ENCODE measurements around the gene KSR1.

- TF ChIP-seq CTCF (IDR thresholded peaks at IDR 0.05 in 2 of 3, conservative IDR thresholded peaks at IDR 0.05 in 1 of 3; ENCODE audit: control insufficient read depth in 2 of 3, extremely low read depth in 1 of 3, insufficient read depth in 1 of 3, low read depth in 3 of 3, low read length in 3 of 3), result no peak
- no peak for TF ChIP-seq NFIC (IDR thresholded peaks at IDR 0.05; ENCODE audit: low read depth, low read length)
- no peak for TF ChIP-seq POLR2A (IDR thresholded peaks at IDR 0.05; ENCODE audit: low read depth, low read length)
- no peak for TF ChIP-seq EZH2 (IDR thresholded peaks at IDR 0.05; ENCODE audit: borderline replicate concordance, control insufficient read depth, low read depth, low read length)
- no peak for TF ChIP-seq ZNF24 (IDR thresholded peaks at IDR 0.05)
- TF ChIP-seq BRCA1 (IDR thresholded peaks at IDR 0.05; ENCODE audit: low read depth, low read length), result no peak
Measured at GRCh38 chr17:27564463-27564862, 108.2 kb downstream of the KSR1 start.

Measured in GM12878 (cell line).